NT2/D1 (cell line): ENCODE measurements around the gene PICALM.

Experiments used
- SUZ12 ChIP-seq: IDR thresholded peaks from 2 replicates; pipeline ENCODE4 v1.6.1; 2011; ENCODE audit not compliant: insufficient read length, insufficient read depth; ENCODE audit errors: extremely low read depth
- YY1 ChIP-seq: IDR thresholded peaks from 2 replicates; pipeline ENCODE4 v1.6.1; 2011; ENCODE audit not compliant: insufficient read length, insufficient read depth
- ZNF274 ChIP-seq: IDR thresholded peaks from 2 replicates; pipeline ENCODE4 v1.6.1; 2011; ENCODE audit warnings: mild to moderate bottlenecking, low read depth, low read length

DNA sequence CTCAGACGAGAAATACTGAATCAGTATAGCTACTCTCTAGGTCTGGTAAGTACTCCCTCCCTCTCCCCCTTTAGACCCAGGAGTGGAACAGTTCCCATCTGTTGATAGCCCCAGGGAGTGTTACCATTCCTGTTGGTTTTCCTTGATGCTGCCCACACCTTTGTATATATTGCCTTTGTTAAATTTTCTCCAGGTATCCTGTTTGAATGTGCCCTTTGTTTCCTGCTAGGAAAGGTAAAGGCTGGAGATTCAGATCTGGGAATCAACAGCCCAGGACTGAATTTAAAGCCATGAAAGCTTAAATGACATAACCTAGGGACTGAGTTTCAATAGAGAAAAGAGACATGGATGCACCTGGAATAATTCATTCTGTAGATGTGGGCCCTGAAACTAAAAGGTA is 145.4 kb downstream of the PICALM start:
- no peak for TF ChIP-seq ZNF274
- TF ChIP-seq SUZ12: no peak
- no peak for TF ChIP-seq YY1
